NT2/D1 (cell line): Measurements from ENCODE around the gene SENP3.

Experiments
- DNase-seq: peaks from one replicate; pipeline ENCODE4 v3.0.0-alpha.2; 2011; ENCODE audit warnings: low read depth, low spot score
- H3K27me3 ChIP-seq: 2 replicates; pipeline ENCODE4 v1.6.0; 2011; ENCODE audit warnings: mild to moderate bottlenecking; ENCODE audit not compliant: insufficient read length, insufficient read depth
- H3K36me3 ChIP-seq: 2 replicates; pipeline ENCODE4 v1.6.1; 2011; ENCODE audit warnings: mild to moderate bottlenecking, low read length, mixed read lengths; ENCODE audit not compliant: insufficient read depth, insufficient read length
- H3K4me1 ChIP-seq: 2 replicates; pipeline ENCODE4 v1.5.1; 2011; ENCODE audit not compliant: insufficient read depth, insufficient read length
- H3K4me3 ChIP-seq: 2 replicates; pipeline ENCODE4 v1.5.1; 2011; ENCODE audit warnings: low read depth; ENCODE audit not compliant: insufficient read length
- H3K9ac ChIP-seq: 2 replicates; pipeline ENCODE4 v1.6.0; 2011; ENCODE audit warnings: low read depth; ENCODE audit not compliant: insufficient read length
- H3K9me3 ChIP-seq: 2 replicates; pipeline ENCODE4 v1.5.1; 2011; ENCODE audit warnings: mild to moderate bottlenecking, low read length; ENCODE audit not compliant: insufficient read depth
- SUZ12 ChIP-seq: IDR thresholded peaks from 2 replicates; pipeline ENCODE4 v1.6.1; 2011; ENCODE audit not compliant: insufficient read length, insufficient read depth; ENCODE audit errors: extremely low read depth
- YY1 ChIP-seq: IDR thresholded peaks from 2 replicates; pipeline ENCODE4 v1.6.1; 2011; ENCODE audit not compliant: insufficient read length, insufficient read depth
- ZNF274 ChIP-seq: IDR thresholded peaks from 2 replicates; pipeline ENCODE4 v1.6.1; 2011; ENCODE audit warnings: mild to moderate bottlenecking, low read depth, low read length

Gene SENP3

GRCh38 chr17:7549401-7550055 is 12.2 kb upstream of the SENP3 start:
- no peak overlapping the region for H3K4me3 ChIP-seq
- no peak overlapping the region for H3K9ac ChIP-seq
- no peak for TF ChIP-seq YY1
- TF ChIP-seq SUZ12, result no peak
- no peak for TF ChIP-seq ZNF274
- no peaks in the 10 kb centered on the region for H3K27me3 ChIP-seq
- no peaks in the 10 kb centered on the region for H3K36me3 ChIP-seq
- no peaks in the 10 kb centered on the region for H3K4me1 ChIP-seq
- DNase-seq, result no peak
- no peaks in the 10 kb centered on the region for H3K9me3 ChIP-seq

DNA sequence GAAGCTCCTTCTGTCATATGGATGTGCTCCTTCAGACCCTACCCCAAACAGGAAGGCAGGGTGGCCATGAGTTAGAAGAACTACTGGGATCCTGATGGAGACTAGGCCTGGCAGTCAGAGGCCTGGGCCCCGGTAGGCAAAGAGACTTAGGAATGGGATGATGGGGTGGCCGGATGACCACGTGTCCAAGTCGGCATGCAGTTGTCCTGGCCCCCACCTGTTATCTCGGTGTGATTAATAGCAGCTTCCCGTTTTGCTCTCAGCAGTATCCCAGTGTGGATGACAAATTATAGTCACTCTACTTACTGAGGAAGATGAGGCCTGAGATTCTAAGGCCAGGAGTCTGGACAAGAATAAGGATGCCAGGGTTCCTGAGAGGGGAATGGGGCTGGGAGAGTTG is 11.4 kb upstream of the SENP3 start:
- no peaks in the 10 kb centered on the region for H3K27me3 ChIP-seq
- no peak for DNase-seq
- H3K4me1 ChIP-seq, result no peaks in the 10 kb centered on the region
- H3K9ac ChIP-seq, result no peak overlapping the region
- TF ChIP-seq SUZ12, result no peak
- H3K36me3 ChIP-seq, result no peaks in the 10 kb centered on the region
- no peaks in the 10 kb centered on the region for H3K9me3 ChIP-seq
- no peak overlapping the region for H3K4me3 ChIP-seq

DNA sequence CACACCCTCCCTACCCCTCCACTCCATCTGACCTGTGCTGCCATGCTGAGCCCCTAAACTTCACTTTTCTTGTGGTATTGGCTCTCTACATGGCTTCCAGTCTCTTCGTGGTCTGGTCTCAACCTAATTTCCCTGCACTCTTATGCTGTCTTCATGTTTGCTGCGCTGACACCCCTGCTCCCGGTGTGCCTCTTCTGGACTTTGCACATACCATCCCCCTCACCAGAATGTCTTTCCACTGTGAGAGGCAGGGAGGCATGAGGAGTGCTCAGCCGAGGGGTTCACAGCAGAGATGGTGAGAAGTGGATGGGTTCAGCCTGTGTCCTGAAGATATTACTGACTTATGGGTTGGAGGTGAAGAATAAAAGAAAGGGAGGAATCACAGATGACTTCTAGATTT is 10.3 kb upstream of the SENP3 start:
- H3K9ac ChIP-seq, result no peak overlapping the region
- no peaks in the 10 kb centered on the region for H3K27me3 ChIP-seq
- no peaks in the 10 kb centered on the region for H3K4me1 ChIP-seq
- no peak for DNase-seq
- H3K9me3 ChIP-seq, result no peaks in the 10 kb centered on the region
- no peak overlapping the region for H3K4me3 ChIP-seq
- no peaks in the 10 kb centered on the region for H3K36me3 ChIP-seq
- no peak for TF ChIP-seq ZNF274
- TF ChIP-seq YY1, result no peak
- TF ChIP-seq SUZ12, result no peak

DNA sequence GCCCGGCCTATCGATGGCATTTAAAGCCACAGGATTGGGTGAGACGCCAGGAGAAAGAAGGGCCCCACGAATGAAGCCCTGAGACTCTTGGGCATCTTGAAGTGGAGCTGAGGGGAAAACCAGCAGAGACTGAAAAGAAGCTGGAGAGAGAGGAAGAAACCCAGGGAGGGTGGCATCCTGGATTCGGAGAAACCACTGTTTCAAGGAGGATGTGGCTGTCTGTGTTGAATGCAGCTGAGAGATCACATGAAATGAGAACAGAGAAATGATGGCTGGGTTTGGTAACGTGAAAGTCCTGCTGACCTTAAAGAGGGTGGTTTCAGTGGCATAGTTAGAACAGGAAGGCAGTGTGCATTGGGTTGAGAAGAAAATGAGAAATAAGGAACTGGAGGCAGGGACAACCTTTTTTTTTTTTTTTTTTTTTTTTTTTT is 9.1 kb upstream of the SENP3 start:
- TF ChIP-seq YY1, result no peak
- no peak for TF ChIP-seq SUZ12
- TF ChIP-seq ZNF274, result no peak
- H3K9ac ChIP-seq, result no peak overlapping the region
- no peaks in the 10 kb centered on the region for H3K27me3 ChIP-seq
- H3K36me3 ChIP-seq, result no peaks in the 10 kb centered on the region
- no peaks in the 10 kb centered on the region for H3K9me3 ChIP-seq
- DNase-seq, result no peak
- peaks cover 5% of the 10 kb centered on the region for H3K4me1 ChIP-seq
- H3K4me3 ChIP-seq, result no peak overlapping the region

DNA sequence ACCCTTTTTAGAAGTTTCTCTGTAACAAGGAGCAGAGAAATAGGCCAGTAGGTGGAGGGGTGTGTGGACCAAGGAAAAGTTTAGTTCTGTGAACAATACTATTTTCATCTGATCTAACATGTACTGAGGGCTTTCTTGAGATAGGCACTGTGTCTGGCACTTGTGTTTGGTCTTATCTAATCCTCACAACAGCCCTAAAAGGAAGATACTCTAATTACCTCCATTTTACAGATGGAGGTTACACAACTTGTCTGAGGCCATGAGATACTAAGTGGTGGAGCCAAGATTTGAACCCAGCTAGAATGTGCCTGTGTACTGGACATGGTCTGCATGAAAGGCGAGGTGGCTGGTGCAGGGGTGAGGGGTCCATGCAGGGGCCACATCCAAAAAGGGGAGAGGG is 8.4 kb upstream of the SENP3 start:
- Histone ChIP-seq H3K4me3 (no peak overlapping the region), H3K36me3 (no peaks in the 10 kb centered on the region), H3K4me1 (peaks cover 10% of the 10 kb centered on the region), H3K27me3 (no peaks in the 10 kb centered on the region), H3K9ac (no peak overlapping the region), H3K9me3 (no peaks in the 10 kb centered on the region)
- no peak for DNase-seq
- TF ChIP-seq YY1 (no peak), SUZ12 (no peak), ZNF274 (no peak)

- no peaks in the 10 kb centered on the region for H3K9me3 ChIP-seq
Measured at GRCh38 chr17:7555320-7555948, 6.3 kb upstream of the SENP3 start.

GRCh38 chr17:7556627-7557026 is 5.1 kb upstream of the SENP3 start:
- Histone ChIP-seq H3K9ac (no peak overlapping the region), H3K4me1 (peaks cover 26% of the 10 kb centered on the region), H3K9me3 (no peaks in the 10 kb centered on the region), H3K4me3 (no peak overlapping the region), H3K27me3 (no peaks in the 10 kb centered on the region), H3K36me3 (no peaks in the 10 kb centered on the region)
- DNase-seq, result no peak
- no peak for TF ChIP-seq ZNF274
- no peak for TF ChIP-seq SUZ12
- no peak for TF ChIP-seq YY1

More at GRCh38 chr17:7555320-7555948, 6.3 kb upstream of the SENP3 start:
- no peak for DNase-seq
- H3K27me3 ChIP-seq, result no peaks in the 10 kb centered on the region
- no peaks in the 10 kb centered on the region for H3K36me3 ChIP-seq
- H3K9ac ChIP-seq, result no peak overlapping the region
- TF ChIP-seq YY1 (no peak), ZNF274 (no peak), SUZ12 (no peak)
- peaks cover 26% of the 10 kb centered on the region for H3K4me1 ChIP-seq
- H3K4me3 ChIP-seq, result no peak overlapping the region
